ENCODE results near the gene TFAP2E.

- TF ChIP-seq CTCF (IDR thresholded peaks at IDR 0.05) (no peak), TCF7L2 (IDR thresholded peaks at IDR 0.05; ENCODE audit: low read depth, low read length) (no peak)
Measured at GRCh38 chr1:35570589-35571137, 2.5 kb upstream of the TFAP2E start.
